Tongue (tissue), 2 donors: ENCODE measurements around the gene OTUD4. TPM values are rescaled to one million over a fixed set of nuclear protein-coding genes. Genes with fewer than 3 reads are reported as not detected.
A peak's percentile ranks its signal among the peaks of the same experiment; 100 is the strongest.
"Not testable (repeated sequence)": the region's sequence is repeated elsewhere in the genome, so short reads cannot be mapped to it uniquely, and the experiment has no call there.

Experiments used
- DNase-seq: peaks from one replicate; pipeline ENCODE4 v3.0.0-alpha.2; 2015
- total RNA-seq: library from RNA; depleted of rRNA; stranded (reverse); fragments of >200 nt; gene quantifications from one replicate; pipeline ENCODE4 v1.2.3, GENCODE V29; 2014

The OTUD4 gene
- total RNA-seq, 1 donor from 2014 or later, result 110 TPM

GRCh38 chr4:145179861-145180297, 510 bp downstream of the OTUD4 start:
- DNase-seq, result not testable (repeated sequence)

- DNase-seq, result peak; percentile 81
Measured at GRCh38 chr4:145179281-145179860, 1.0 kb downstream of the OTUD4 start.

- DNase-seq, result peak; percentile 35
Measured at GRCh38 chr4:145178740-145179280, 1.6 kb downstream of the OTUD4 start.

- peak; percentile 54 for DNase-seq
Measured at GRCh38 chr4:145177906-145178538, 2.4 kb downstream of the OTUD4 start.

GRCh38 chr4:145177511-145177905, 2.9 kb downstream of the OTUD4 start:
- peak; percentile 51 for DNase-seq

GRCh38 chr4:145176641-145177432, 3.6 kb downstream of the OTUD4 start:
- DNase-seq, result peak; percentile 38

- DNase-seq, result no peak
Measured at GRCh38 chr4:145171911-145172310, 8.5 kb downstream of the OTUD4 start.

GRCh38 chr4:145170223-145170622, 10.2 kb downstream of the OTUD4 start:
- no peak for DNase-seq

- no peak for DNase-seq
Measured at GRCh38 chr4:145168581-145169187, 11.7 kb downstream of the OTUD4 start.

- no peak for DNase-seq
Measured at GRCh38 chr4:145167887-145168286, 12.5 kb downstream of the OTUD4 start.

- no peak for DNase-seq
Measured at GRCh38 chr4:145161549-145161948, 18.8 kb downstream of the OTUD4 start.

GRCh38 chr4:145156986-145157385, 23.4 kb downstream of the OTUD4 start:
- no peak for DNase-seq

- DNase-seq, result no peak
Measured at GRCh38 chr4:145155268-145155870, 25.0 kb downstream of the OTUD4 start.

GRCh38 chr4:145154573-145154972, 25.8 kb downstream of the OTUD4 start:
- DNase-seq, result peak; percentile 41

- no peak for DNase-seq
Measured at GRCh38 chr4:145153904-145154298, 26.5 kb downstream of the OTUD4 start.

GRCh38 chr4:145153181-145153903, 27.0 kb downstream of the OTUD4 start:
- DNase-seq, result no peak

- no peak for DNase-seq
Measured at GRCh38 chr4:145148980-145149379, 31.4 kb downstream of the OTUD4 start.

- not testable (repeated sequence) for DNase-seq
Measured at GRCh38 chr4:145136219-145136618, 44.2 kb downstream of the OTUD4 start.

GRCh38 chr4:145132511-145133098, 47.8 kb downstream of the OTUD4 start:
- peak; percentile 24 for DNase-seq

GRCh38 chr4:145131848-145132247, 48.5 kb downstream of the OTUD4 start:
- no peak for DNase-seq

GRCh38 chr4:145130788-145131399, 49.5 kb downstream of the OTUD4 start:
- no peak for DNase-seq
